Breast epithelium (tissue), 4 donors: ENCODE results near the gene NEURL3. TPM values are rescaled to one million over a fixed set of nuclear protein-coding genes. Genes with fewer than 3 reads are reported as not detected.

Experiments
- DNase-seq, 2 donors: peaks; one replicate each; pipeline ENCODE4 v3.0.0-alpha.2; 2019; ENCODE audit warnings: low spot score in 2 of 2
- H3K27ac ChIP-seq, 2 donors: fragments of 200-600 bp; sonication (generic) in 1 of 2; one replicate each; pipeline ENCODE4 v1.5.1; 2016 to 2019; ENCODE audit warnings: mild to moderate bottlenecking in 1 of 2
- H3K27me3 ChIP-seq, 2 donors: fragments of 200-600 bp; sonication (generic) in 1 of 2; one replicate each; pipeline versions ENCODE4 v1.5.1 to v1.6.0; 2017 to 2019; ENCODE audit warnings: control low read depth in 1 of 2, mild to moderate bottlenecking in 1 of 2
- H3K36me3 ChIP-seq: fragments of 200-600 bp; one replicate; pipeline ENCODE4 v1.5.1; 2019
- H3K4me1 ChIP-seq, 2 donors: fragments of 200-600 bp; sonication (generic); one replicate each; pipeline ENCODE4 v1.5.1; 2016 to 2019; ENCODE audit warnings: control low read depth in 1 of 2
- H3K4me3 ChIP-seq, 3 donors: fragments of 200-600 bp; sonication (generic); 1 replicate in 2 of 3; 2 replicates in 1 of 3; pipeline ENCODE4 v1.5.1; 2016 to 2019; ENCODE audit warnings: mild to moderate bottlenecking in 3 of 3, moderate library complexity in 2 of 3
- H3K9me3 ChIP-seq, 2 donors: fragments of 200-600 bp; sonication (generic) in 1 of 2; one replicate each; pipeline ENCODE4 v1.5.1; 2016 to 2019; ENCODE audit warnings: control low read depth in 1 of 2
- CTCF ChIP-seq, 3 donors: fragments of 450-650 bp; IDR thresholded peaks; one replicate each; pipeline ENCODE4 v1.5.1; 2016 to 2017; ENCODE audit warnings: antibody characterized with exemption in 3 of 3, mild to moderate bottlenecking in 3 of 3, moderate library complexity in 3 of 3
- POLR2A ChIP-seq: fragments of 450-650 bp; IDR thresholded peaks from one replicate; pipeline ENCODE4 v1.6.1; 2016; ENCODE audit warnings: antibody characterized with exemption, mild to moderate bottlenecking, moderate library complexity
- POLR2AphosphoS5 ChIP-seq, 3 donors: sonication (generic); formaldehyde crosslinking; IDR thresholded peaks; one replicate each; pipeline ENCODE4 v1.6.1; 2017; ENCODE audit warnings: antibody characterized with exemption in 3 of 3
- intact Hi-C: fragments of 100-400 bp; cut with DNase I; formaldehyde crosslinking; loops from one replicate; pipeline ENCODE4 v1.15.1; 2023; ENCODE audit warnings: low total_unique reads
- total RNA-seq, 3 donors: library from RNA; depleted of rRNA; stranded (reverse); fragments of >200 nt; gene quantifications; one replicate each; pipeline ENCODE4 v1.1.0, GENCODE V29; 2016

The NEURL3 gene
- total RNA-seq, 3 donors from 2014 or later: 4.3 to 6.1 TPM; not detected in 1

DNA sequence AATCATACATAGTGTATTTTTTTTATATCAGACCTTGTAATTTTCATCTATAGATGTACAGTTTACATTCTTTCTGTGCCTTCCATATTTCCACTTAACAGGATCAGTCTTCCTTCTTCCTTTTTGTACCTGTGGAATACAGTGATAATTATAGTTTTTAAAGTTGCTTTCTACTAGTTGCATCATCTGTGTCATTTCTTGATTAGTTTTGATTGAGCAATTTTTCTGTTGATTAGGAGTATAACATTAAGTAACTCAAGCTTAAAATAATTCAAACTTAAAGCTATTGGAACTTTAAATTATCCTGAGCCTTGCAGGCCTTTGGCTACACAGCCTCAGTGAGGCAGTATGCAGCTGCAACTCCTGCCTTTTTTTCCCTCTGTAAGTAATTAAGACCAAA lies 57.4 kb downstream of the NEURL3 start:
- TF ChIP-seq POLR2AphosphoS5 (IDR thresholded peaks at IDR 0.05): no peak
- no peak for TF ChIP-seq POLR2A
- no peak for TF ChIP-seq CTCF (IDR thresholded peaks at IDR 0.05)
- Histone ChIP-seq H3K9me3 (no peaks in the 10 kb centered on the region), H3K4me1 (no peaks in the 10 kb centered on the region), H3K27me3 (no peaks in the 10 kb centered on the region), H3K27ac (no peak overlapping the region), H3K36me3 (no peaks in the 10 kb centered on the region), H3K4me3 (no peak overlapping the region)
- intact Hi-C loops: no loop called here
- no peak for DNase-seq

Other genes with a start within 250 kb of the NEURL3 start
- gene TMEM127, start 239.4 kb downstream of the NEURL3 start, total RNA-seq: 10 to 100 TPM; 31.1 to 44.5 (median 35.2) TPM
- 100 to 1,000 TPM; 119 to 131 (median 127) TPM for gene CIAO1, start 239.1 kb downstream of the NEURL3 start, total RNA-seq
- gene SNRNP200, start 199.8 kb downstream of the NEURL3 start, total RNA-seq: 100 to 1,000 TPM in 2 of 3 donors, 10 to 100 TPM in 1; 99.4 to 111 (median 109) TPM
- 10 to 100 TPM in 1 of 3 donors, 1 to 10 TPM in 1, under 1 TPM in 1; 0.64 to 11.1 (median 6.9) TPM for gene ITPRIPL1, start 180.0 kb downstream of the NEURL3 start, total RNA-seq
- 1 to 10 TPM in 1 of 3 donors, under 1 TPM in 2; 0.44 to 2.6 (median 0.66) TPM for gene NCAPH, start 169.6 kb downstream of the NEURL3 start, total RNA-seq
- gene ARID5A, start 31.4 kb upstream of the NEURL3 start, total RNA-seq: 100 to 1,000 TPM in 1 of 3 donors, 10 to 100 TPM in 2; 18.9 to 132 (median 56.4) TPM
- gene KANSL3, start 133.0 kb upstream of the NEURL3 start, total RNA-seq: 10 to 100 TPM; 44.2 to 64.1 (median 53.1) TPM
- gene FER1L5, start 137.4 kb upstream of the NEURL3 start, total RNA-seq: under 1 TPM in 2 of 3 donors, not detected in 1; 0.73 to 0.98 TPM
- gene LMAN2L, start 234.7 kb upstream of the NEURL3 start, total RNA-seq: 10 to 100 TPM; 21.9 to 39.8 (median 24.3) TPM